Measurements from ENCODE around the gene ADIPOR1.
"Not testable (repeated sequence)": the region's sequence is repeated elsewhere in the genome, so short reads cannot be mapped to it uniquely, and the experiment has no call there.

Gene ADIPOR1

DNA sequence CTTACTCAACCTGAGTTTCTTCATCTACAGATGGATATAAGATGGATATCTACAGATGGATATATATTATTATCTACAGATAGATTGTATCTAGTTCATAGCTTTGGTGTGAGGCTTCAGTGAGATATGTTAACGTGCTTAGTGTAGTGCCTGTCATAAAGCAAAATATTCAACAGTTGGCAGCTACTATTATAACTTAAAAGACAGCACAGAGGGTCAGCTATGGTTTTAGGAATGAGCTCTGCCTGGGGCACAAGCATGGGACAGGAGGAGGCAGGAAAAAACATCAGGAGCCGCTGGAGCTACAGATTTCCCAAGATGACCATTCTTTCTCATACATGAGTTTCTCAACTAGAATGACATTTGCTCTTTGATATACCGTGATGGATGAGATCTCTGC is 10.2 kb upstream of the ADIPOR1 start:
- no peak for DNase-seq

DNA sequence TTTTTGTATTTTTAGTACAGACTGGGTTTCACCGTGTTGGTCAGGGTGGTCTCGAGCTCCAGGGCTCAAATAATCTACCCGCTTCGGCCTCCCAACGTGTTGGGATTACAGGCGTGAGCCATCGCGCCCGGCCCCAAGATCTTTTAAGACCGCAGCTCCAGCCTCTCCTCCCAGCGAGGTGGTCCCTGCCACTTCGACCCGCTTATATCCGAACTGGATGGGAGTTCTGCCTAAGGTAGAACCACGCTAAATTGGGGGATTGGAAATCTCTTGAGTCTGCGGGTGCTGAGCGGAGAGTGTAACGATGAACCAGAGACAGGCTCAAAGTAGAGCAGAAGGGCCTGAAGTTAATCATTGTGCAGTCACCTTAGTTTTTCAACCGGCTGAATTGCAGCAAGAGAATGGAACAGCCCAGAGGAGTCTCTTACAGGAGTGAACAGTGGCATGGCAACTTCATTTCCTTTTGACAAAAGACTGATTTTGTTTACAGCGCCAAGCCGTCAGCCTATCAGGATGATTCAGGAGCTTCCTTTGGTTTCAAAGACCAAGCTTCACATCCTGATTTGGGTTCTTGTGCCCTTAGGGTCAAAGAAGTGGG is 9.7 kb upstream of the ADIPOR1 start:
- DNase-seq: peak; percentile 44

DNA sequence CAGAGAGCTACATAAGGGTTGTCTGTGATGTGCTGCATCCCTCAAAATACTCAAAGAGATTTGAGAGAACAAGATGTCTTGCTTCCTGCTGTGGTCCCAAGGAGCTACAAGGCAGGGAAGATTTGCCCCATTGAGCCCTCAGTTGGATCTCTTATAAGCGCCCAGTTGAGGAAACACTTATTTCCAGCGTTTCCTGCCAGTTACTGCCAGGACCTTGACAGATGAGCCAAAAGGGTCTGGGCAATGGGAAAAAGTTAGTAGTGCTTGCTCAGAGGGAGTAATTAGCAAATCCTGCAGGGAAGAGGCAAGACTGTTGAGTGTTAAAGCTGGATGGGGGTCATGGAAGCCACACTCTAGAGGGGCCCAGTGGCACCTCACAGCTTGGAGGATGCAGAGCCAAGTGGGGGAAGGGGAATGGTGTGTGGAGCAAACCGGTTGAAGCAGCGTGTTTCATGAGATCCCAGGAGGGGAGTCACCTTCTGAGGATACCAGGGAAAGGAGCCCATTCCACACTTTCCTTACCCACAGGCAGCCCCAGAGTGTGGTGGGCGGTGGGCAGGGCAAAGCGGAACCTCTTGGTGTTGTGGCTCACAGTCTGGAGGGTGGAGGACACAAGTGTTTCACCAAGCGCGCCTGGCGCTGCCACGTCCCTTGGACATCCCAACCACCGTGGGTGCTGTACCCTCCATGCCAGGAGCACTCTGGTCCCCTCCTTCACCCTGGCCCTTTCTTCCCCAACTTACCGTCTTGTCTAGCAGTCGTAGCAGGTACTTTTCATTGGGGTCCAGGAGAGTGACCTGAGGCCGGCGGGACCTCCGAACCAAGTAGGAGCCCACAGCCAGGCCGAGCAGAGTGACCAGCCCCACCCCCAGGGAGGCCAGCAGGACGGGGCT is 8.1 kb upstream of the ADIPOR1 start:
- DNase-seq: no peak

DNA sequence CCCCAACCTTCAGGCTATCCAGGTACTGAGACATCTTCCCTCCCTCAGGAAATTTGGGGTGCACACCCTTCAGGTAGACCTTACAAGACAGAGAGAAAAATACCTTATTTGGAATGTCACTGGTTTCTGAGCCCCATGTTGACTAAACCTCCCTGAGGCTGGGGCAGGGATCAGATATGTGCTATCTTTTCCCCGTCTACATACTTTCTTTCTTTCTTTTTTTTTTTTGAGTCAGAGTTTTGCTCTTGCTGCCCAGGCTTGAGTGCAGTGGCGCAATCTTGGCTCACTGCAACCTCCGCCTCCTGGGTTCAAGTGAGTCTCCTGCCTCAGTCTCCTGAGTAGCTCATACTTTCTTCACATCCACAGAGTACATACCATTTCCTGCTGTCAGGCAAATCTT is 7.3 kb upstream of the ADIPOR1 start:
- no peak for DNase-seq

DNA sequence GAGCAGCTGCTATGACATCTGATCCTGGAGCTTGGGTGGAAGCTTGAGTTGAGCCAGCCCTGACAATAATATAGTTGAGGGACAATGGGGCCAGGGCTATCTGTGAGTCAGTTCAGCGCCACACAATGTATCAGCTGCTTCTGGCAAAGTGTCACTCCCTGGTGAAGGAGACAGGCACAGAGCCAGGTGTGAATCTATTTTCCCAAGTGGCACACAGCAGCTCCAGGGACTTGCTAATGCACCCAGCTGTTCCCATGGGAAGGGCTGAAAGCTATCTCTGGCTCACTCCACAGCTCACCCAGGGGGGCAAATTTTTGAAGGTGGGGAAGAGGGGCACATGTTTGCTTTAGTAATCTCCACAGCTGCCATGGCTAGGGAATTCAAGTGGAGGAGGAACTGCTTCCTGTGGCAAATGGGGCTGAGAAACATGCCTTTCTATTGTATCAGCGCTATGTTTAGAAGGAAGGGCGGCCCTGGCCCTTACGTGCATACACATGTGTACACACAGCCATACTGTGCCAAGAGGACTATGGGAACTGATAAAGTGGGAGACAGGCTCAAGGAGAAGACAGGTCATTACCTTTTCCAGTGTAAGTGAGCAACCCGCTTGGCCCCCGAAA is 6.8 kb upstream of the ADIPOR1 start:
- no peak for DNase-seq

DNA sequence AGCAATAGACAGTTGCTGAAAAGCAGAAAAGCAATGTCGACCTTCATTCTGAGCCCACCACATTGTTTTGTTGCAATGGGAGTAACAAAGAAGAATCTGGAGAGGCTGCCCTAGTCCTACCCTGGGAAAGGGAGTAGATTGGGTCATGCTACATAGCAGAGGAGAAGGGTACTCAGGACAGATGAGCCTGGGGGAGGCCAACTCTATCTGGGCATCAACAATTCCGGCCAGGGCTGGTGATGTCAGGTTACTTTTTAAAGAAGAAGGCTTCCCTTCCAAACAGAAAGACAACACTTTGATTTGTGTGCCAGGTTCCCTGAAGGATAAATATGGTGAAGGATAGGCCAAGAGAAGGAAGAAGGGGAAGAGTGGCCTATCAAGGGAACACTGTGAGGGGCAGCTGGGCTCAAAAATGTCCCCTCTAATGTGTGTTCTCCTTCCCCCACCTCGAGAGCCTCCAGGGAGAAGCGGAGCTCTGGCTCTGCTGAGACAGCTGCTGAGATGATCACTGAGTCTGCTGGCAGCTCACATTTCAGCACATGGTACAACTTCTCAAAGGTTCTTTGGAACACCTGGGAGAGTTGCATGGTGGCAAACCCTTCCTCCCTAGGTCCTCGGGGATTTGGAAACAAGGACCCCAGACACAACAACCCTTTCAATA is 3.2 kb upstream of the ADIPOR1 start:
- no peak for DNase-seq

DNA sequence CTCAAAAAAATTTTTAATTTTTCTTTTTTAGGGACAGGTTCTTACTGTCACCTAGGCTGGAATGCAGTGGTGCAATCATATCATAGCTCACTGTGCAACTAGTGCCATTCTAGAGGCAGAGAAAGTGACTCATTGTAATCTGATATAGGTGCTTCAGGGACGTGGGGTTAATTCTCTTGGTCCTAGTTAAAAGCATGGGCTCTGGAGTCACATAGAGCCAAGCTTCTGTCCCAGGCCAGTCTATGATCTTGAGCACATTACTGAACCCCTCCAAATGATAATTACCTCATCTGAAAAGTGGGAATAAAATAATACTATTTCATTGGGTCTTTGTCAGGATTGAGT is 1.1 kb upstream of the ADIPOR1 start:
- DNase-seq: no peak

DNA sequence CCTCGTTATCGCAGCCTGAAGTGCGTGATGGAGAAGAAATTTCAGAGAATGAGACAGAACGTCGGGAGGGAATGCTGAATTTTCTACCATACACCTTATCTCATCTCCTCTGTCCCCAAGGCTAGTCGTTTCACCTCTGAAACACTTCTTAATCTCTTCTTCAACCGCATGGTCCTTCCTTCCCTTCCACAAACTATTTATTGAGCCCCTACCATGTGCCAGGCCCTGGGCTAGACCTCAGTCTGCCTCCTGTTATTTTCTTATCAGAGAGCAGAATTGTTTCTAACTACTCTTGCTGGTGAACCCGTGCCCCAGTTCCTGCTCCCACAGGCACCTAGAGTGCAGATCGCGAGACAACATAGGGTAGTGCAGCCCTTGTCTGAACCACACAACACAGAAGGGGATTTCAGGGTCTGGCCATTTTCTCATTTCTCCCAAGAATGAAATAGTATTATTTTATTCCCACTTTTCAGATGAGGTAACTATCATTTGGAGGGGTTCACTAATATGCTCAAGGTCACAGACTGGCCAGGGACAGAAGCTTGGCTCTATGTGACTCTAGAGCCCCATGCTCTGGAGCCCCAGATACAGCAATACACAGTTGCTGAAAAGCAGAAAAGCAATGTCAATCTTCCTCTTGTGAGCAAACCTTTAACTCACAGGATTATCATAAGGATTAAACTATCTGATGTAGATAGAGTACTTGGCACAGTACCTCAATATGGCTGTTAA is 598 bp upstream of the ADIPOR1 start:
- peak; percentile 37 for DNase-seq

DNA sequence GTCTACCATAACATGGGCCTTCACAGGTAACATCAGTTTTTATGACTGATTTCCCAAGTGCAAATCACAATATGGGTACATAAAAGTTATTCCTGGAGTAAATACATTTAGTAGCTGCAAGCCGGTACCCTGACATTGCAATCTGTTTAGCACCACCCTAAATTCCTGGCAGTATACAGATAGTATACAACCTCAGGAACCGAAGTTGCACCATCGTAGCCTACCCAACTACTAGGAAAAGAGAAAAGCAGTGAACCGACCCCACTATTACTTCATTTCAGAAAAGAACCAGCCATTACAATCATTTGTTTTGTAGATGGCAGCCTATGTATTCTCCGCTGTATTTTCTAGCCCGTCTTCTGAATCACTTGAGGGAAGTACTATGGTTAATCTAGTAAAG is 1.1 kb downstream of the ADIPOR1 start:
- DNase-seq: no peak

DNA sequence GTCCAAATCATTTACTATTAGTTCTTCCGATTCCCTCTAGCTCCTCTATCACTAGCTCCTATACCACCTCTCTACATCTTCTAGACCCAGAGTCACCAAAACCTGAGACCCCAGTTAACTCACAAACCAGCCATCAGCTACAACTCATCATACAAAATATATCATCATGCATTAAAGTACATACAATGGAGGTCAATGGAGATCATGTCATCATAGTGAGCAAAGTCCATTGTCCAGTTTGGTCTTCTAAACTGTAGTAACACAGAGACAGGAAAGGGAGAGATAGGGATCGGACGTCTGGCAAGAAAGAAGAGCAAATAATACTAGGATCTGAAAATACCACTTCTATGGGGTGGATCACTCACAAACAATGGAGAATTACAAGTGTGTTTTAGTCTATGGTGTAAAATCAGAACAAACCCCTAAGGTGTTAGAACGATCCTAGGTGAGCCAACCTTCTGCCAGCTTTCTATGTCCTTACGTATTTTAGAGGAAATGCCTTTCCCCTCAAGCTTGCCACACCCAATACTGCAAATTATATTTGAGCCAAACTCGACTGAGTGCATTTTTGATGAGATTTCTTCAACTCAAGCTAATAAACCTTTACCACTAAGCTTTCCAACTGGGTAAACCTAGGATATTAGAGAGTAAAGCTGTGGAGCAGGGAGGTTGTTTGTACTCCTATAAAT is 3.9 kb downstream of the ADIPOR1 start:
- no peak for DNase-seq

DNA sequence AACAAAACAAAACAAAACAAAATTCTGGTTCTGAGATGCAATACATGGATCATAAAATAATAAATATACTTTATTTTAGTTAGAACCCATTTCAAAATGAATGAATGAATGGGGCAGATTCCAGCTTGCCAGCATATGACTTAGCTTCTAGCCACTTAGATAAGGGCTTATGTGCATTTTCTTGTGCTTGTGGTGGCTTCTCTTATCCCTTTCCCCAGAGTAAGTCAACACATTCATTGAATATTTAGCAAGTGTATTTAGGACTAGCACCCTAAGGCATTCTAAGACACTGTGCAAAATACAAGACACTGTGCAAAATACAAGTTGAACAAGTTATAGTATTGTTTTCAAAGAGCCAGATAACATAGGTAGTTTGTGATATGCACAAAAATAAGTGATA is 4.7 kb downstream of the ADIPOR1 start:
- no peak for DNase-seq

DNA sequence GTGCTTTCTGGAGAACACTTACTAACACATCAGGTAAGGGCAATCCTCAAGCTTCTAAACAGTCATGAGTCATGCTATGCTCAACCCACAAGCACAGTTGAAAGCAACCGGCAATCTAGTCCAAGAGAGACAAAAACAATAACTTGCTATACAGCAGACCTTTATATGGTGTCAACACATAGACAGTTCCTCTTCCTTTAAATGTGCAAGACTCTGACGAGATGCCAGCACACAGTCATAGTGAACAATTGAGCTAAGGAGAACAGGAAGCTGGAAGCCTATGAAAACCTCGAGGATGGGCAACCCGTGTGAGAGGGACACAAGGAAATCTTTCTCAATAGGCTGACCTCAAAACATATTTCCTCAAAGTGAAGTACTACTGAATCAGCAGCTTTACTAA is 5.3 kb downstream of the ADIPOR1 start:
- DNase-seq: peak; percentile 18

DNA sequence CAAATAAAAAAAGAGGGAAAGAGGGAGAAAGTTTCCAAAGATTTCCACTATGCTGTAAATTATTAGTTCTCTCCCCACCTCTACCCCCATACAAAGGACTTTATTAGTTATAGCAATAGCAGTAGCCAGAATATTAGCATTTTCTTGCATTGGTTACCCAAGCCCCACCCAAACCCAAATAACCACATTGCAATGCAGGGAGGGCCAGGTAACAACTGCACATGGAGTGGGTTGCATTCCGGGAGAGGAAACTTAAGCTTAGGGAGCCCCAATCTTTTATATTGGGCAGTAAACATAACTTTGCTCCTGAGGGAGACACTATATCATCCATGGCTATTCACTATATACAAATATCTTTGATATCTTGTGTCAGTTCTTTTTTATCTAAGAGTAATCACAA is 6.0 kb downstream of the ADIPOR1 start:
- DNase-seq: no peak

DNA sequence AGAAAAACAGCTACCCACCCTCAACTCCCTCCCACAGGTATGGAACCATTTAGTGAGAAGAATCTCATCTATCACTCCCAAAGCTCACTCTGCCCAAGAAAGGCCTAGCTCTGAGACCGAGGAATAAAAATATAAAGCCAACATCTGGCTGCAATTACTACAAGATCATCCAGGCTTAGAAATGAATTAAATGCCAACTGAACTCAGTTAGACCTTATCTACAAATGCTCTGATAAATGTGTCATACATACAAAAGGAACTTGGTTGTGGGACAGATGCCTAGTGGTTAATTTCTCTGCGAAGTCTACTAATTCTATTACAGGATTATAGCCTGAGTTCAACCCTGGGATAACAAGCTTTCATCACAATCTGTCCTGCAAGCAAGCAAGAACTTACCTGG is 6.7 kb downstream of the ADIPOR1 start:
- no peak for DNase-seq

DNA sequence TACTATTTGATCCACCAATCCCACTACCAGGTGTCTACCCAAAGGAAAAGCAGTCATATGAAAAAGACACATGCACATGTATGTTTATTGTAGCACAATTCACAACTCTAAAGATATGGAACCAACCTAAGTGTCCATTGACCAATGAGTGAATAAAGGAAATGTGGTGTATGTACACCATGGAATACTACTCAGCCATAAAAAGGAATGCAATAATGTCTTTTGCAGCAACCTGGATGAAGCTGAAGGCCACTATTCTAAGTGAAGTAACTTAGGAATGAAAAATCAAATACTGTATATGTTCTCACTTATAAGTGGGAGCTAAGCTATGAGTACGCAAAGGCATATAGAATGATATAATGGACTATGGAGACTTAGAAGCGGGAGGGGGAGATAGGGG is 12.6 kb downstream of the ADIPOR1 start:
- no peak for DNase-seq

DNA sequence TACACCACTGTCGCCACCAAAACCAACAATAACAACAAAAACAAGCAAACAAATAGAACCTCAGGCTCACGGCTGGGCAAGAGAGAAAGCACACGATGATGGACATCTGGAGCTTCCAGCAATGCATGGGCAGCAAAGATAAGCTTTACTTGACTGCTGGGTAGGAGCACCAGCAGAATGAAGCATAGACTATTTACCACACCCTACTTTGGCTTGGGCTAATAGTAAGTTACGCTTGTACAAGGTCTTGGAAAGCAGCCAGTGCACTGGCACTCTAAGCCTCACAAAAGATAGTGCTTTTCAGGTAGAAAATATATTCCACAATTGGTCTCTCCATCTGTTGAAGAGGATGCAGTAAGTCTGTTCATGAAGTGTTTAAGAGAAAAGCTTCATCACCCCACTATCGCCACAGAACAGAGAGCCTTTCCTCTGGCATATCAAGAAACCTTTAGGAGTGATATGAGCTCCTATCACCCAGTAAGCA is 13.6 kb downstream of the ADIPOR1 start:
- DNase-seq: no peak

DNA sequence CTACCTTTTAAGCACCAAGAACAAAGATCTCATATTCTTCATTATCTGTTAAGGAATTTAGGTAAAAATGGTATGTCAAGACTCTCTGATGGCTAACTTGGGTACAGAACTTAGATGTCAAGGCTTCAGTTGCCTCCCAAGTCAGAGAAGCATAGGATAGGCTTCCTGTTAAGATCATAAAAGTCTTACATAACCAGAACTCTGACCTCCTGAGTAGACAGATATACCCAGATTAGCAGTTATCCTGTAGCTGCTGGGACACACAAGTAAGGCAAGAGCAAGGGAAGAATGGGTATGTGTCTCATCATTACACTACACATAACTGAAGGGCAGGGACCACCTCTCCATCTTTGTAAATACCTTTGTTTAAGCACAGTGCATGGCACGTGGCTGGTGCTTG is 15.7 kb downstream of the ADIPOR1 start:
- DNase-seq: no peak

DNA sequence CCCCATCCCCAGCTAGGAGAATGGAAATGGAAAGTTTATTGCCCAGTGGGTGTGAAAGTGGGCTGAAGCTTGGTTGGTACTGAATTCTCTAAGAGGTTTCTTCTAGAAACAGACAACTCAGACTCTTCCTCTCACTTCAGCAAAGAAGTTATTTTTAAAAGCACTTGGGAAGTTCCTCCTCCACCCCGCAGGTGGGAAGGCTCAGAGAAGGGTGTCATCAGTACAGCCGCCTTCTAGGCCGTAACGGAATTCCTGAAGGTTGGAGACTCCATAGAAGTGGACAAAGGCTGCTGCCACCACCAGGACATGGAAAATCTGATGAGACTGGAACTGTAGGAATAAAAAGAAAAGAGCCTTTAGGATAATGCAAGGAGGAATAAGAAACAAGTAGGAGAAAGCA is 16.7 kb downstream of the ADIPOR1 start:
- DNase-seq: no peak

DNA sequence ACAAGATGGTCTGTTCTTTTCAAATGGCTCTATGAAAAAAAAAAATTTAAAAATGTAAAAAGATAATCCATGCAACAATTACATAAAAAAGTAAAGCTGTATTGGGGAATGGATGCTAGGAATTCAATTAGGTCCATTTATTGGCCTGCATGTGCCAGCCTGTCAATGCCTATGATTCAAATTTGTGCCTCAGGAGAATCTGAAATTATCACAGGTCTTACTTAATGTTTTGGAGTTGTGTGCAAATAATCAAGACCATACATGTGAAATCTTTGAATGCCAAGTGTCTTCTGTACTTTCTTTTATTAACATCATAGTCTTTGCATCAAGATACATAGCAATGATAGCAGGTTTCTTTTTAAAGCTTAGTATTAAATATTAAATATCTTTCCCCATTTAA is 17.6 kb downstream of the ADIPOR1 start:
- DNase-seq: no peak

DNA sequence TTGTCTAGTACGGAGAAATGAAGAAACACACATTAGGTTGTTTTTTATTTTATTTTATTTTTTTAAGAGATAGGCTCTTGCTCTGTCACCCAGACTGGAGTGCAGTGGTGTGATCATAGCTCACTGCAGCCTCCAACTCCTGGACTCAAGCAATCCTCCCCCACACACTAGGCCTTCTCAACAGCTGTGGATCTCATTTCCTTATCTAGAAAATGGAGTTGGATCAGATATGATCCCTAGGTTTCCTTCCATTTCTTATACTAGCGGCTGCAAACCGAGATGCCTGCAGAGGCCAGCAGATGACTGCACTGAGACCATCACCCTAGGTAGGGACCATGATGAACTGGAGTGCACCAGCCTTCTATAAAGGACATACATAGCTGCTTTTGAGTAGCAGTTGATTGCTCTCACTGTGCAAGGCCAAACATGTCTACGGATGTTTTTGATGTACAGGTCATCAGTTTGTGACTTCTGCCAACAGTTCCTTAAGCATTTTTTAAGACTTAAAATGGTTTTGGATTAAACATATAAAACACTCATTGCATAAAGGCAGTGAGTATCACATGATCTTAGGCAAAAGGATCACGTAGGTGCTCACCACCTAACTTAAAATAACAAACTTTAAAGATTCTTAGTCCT is 19.7 kb downstream of the ADIPOR1 start:
- DNase-seq: no peak

DNA sequence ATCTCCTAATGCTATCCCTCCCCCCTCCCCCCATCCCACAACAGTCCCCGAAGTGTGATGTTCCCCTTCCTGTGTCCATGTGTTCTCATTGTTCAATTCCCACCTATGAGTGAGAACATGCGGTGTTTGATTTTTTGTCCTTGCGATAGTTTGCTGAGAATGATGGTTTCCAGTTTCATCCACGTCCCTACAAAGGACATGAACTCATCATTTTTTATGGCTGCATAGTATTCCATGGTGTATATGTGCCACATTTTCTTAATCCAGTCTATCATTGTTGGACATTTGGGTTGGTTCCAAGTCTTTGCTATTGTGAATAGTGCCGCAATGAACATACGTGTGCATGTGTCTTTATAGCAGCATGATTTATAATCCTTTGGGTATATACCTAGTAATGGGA is 21.7 kb downstream of the ADIPOR1 start:
- not testable (repeated sequence) for DNase-seq

DNA sequence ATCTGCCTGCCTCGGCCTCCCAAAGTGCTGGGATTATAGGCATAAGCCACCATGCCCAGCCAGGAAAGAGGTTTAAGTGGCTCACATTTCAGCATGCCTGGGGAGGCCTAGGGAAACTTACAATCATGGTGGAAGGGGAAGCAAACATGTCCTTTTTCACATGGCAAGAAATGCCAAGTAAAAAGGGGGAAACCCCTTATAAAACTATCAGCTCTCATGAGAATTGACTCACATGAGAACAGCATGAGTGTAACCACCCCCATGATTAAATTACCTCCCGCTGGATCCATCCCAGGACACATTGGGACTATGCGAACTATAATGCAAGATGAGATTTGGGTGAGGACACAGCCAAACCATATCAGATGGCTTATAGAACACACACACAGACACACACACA is 22.3 kb downstream of the ADIPOR1 start:
- DNase-seq: no peak

All from CD4-positive, alpha-beta T cell treated with Interleukin-10 for 1 hour (primary cell).